BLaER1 (cell line): ENCODE data around the gene CDK6.

Experiments used
- H3K27ac ChIP-seq: shearing (Covaris generic); formaldehyde crosslinking; 2 replicates; pipeline ENCODE4 v1.8.1; 2022
- H3K27me3 ChIP-seq: shearing (Covaris generic); formaldehyde crosslinking; 2 replicates; pipeline ENCODE4 v1.8.1; 2022
- H3K36me3 ChIP-seq: shearing (Covaris generic); formaldehyde crosslinking; 2 replicates; pipeline ENCODE4 v1.8.1; 2022
- H3K4me1 ChIP-seq: shearing (Covaris generic); formaldehyde crosslinking; 2 replicates; pipeline ENCODE4 v1.8.1; 2022
- H3K4me2 ChIP-seq: shearing (Covaris generic); formaldehyde crosslinking; 2 replicates; pipeline ENCODE4 v1.8.1; 2022
- H3K4me3 ChIP-seq: shearing (Covaris generic); formaldehyde crosslinking; 2 replicates; pipeline ENCODE4 v1.8.1; 2022
- H3K9ac ChIP-seq: shearing (Covaris generic); formaldehyde crosslinking; 2 replicates; pipeline ENCODE4 v1.8.1; 2022
- H3K9me3 ChIP-seq: shearing (Covaris generic); formaldehyde crosslinking; 2 replicates; pipeline ENCODE4 v1.8.1; 2022
- H4K20me1 ChIP-seq: shearing (Covaris generic); formaldehyde crosslinking; 2 replicates; pipeline ENCODE4 v1.8.1; 2022
- Cebpa-rat ChIP-seq: shearing (Covaris generic); IDR thresholded peaks from 2 replicates; pipeline ENCODE4 v1.8.1; 2022

CDK6 gene

GRCh38 chr7:92652536-92652935 lies 183.8 kb downstream of the CDK6 start:
- TF ChIP-seq Cebpa-rat = no peak
- Histone ChIP-seq H3K9ac (no peak overlapping the region), H3K36me3 (peaks cover 4% of the 10 kb centered on the region; the same call in 1 of the 2 replicates), H3K4me2 (no peak overlapping the region), H3K4me1 (peaks cover 17% of the 10 kb centered on the region), H4K20me1 (no peaks in the 10 kb centered on the region), H3K27ac (no peak overlapping the region), H3K27me3 (no peaks in the 10 kb centered on the region), H3K9me3 (no peaks in the 10 kb centered on the region), H3K4me3 (no peak overlapping the region)

GRCh38 chr7:92650391-92650790 lies 186.0 kb downstream of the CDK6 start:
- no peak overlapping the region for H3K4me2 ChIP-seq
- no peak for TF ChIP-seq Cebpa-rat
- H3K4me3 ChIP-seq = no peak overlapping the region
- no peak overlapping the region for H3K9ac ChIP-seq
- no peaks in the 10 kb centered on the region for H3K9me3 ChIP-seq
- peaks cover 33% of the 10 kb centered on the region for H3K4me1 ChIP-seq
- H3K36me3 ChIP-seq = no peaks in the 10 kb centered on the region
- H3K27ac ChIP-seq = no peak overlapping the region
- H3K27me3 ChIP-seq = no peaks in the 10 kb centered on the region
- no peaks in the 10 kb centered on the region for H4K20me1 ChIP-seq

- no peak for TF ChIP-seq Cebpa-rat
- H3K36me3 ChIP-seq = no peaks in the 10 kb centered on the region
- H4K20me1 ChIP-seq = no peaks in the 10 kb centered on the region
- no peaks in the 10 kb centered on the region for H3K9me3 ChIP-seq
- peaks cover 56% of the 10 kb centered on the region for H3K4me1 ChIP-seq
- no peaks in the 10 kb centered on the region for H3K27me3 ChIP-seq
- peak overlapping the region; percentile 77 for H3K4me2 ChIP-seq
- H3K9ac ChIP-seq = no peak overlapping the region
- peak overlapping the region; percentile 80 for H3K27ac ChIP-seq
- no peak overlapping the region for H3K4me3 ChIP-seq
These were observed 188.3 kb downstream of the CDK6 start for GRCh38 chr7:92648067-92648466.

- Histone ChIP-seq H3K36me3 (peaks cover 4% of the 10 kb centered on the region; the same call in 1 of the 2 replicates), H3K27ac (peak overlapping the region; percentile 80), H3K4me2 (peak overlapping the region; percentile 77), H3K9me3 (no peaks in the 10 kb centered on the region), H4K20me1 (no peaks in the 10 kb centered on the region), H3K4me1 (peaks cover 60% of the 10 kb centered on the region), H3K4me3 (no peak overlapping the region), H3K9ac (no peak overlapping the region), H3K27me3 (no peaks in the 10 kb centered on the region)
- no peak for TF ChIP-seq Cebpa-rat
These were observed 188.7 kb downstream of the CDK6 start for GRCh38 chr7:92647652-92648051.

GRCh38 chr7:92647011-92647625 lies 189.3 kb downstream of the CDK6 start:
- Histone ChIP-seq H3K36me3 (peaks cover 5% of the 10 kb centered on the region; the same call in 1 of the 2 replicates), H3K27ac (peak overlapping the region; percentile 80; the same call in 1 of the 2 replicates), H3K9ac (peak overlapping the region; percentile 9; the same call in 1 of the 2 replicates), H3K4me3 (no peak overlapping the region), H3K4me1 (peaks cover 65% of the 10 kb centered on the region), H3K4me2 (peak overlapping the region; percentile 77), H3K27me3 (no peaks in the 10 kb centered on the region), H3K9me3 (no peaks in the 10 kb centered on the region), H4K20me1 (no peaks in the 10 kb centered on the region)
- no peak for TF ChIP-seq Cebpa-rat

GRCh38 chr7:92645114-92646061 lies 191.0 kb downstream of the CDK6 start:
- peak overlapping the region; percentile 80 for H3K27ac ChIP-seq
- peak overlapping the region; percentile 26 for H3K4me3 ChIP-seq
- no peaks in the 10 kb centered on the region for H3K9me3 ChIP-seq
- H3K36me3 ChIP-seq = peaks cover 5% of the 10 kb centered on the region; the same call in 1 of the 2 replicates
- no peak for TF ChIP-seq Cebpa-rat
- H4K20me1 ChIP-seq = no peaks in the 10 kb centered on the region
- H3K27me3 ChIP-seq = no peaks in the 10 kb centered on the region
- peak overlapping the region; percentile 59; the same call in 1 of the 2 replicates for H3K9ac ChIP-seq
- peak overlapping the region; percentile 77 for H3K4me2 ChIP-seq
- peaks cover 83% of the 10 kb centered on the region for H3K4me1 ChIP-seq

GRCh38 chr7:92644406-92645113 lies 191.8 kb downstream of the CDK6 start:
- H3K4me3 ChIP-seq = no peak overlapping the region
- H4K20me1 ChIP-seq = no peaks in the 10 kb centered on the region
- H3K9me3 ChIP-seq = no peaks in the 10 kb centered on the region
- H3K9ac ChIP-seq = peak overlapping the region; percentile 59; the same call in 1 of the 2 replicates
- H3K27ac ChIP-seq = peak overlapping the region; percentile 80
- peak overlapping the region; percentile 77 for H3K4me2 ChIP-seq
- no peak for TF ChIP-seq Cebpa-rat
- peaks cover 5% of the 10 kb centered on the region; the same call in 1 of the 2 replicates for H3K36me3 ChIP-seq
- no peaks in the 10 kb centered on the region for H3K27me3 ChIP-seq
- H3K4me1 ChIP-seq = peaks cover 91% of the 10 kb centered on the region

GRCh38 chr7:92643821-92644220 lies 192.6 kb downstream of the CDK6 start:
- Histone ChIP-seq H3K4me1 (peaks cover 98% of the 10 kb centered on the region), H3K27me3 (no peaks in the 10 kb centered on the region), H3K4me3 (no peak overlapping the region), H4K20me1 (no peaks in the 10 kb centered on the region), H3K4me2 (peak overlapping the region; percentile 77), H3K9ac (no peak overlapping the region), H3K9me3 (no peaks in the 10 kb centered on the region), H3K27ac (peak overlapping the region; percentile 80), H3K36me3 (peaks cover 5% of the 10 kb centered on the region; the same call in 1 of the 2 replicates)
- no peak for TF ChIP-seq Cebpa-rat

GRCh38 chr7:92641921-92642511 lies 194.4 kb downstream of the CDK6 start:
- Histone ChIP-seq H3K4me1 (peaks cover 100% of the 10 kb centered on the region), H3K4me3 (no peak overlapping the region), H4K20me1 (no peaks in the 10 kb centered on the region), H3K27me3 (no peaks in the 10 kb centered on the region), H3K9ac (peak overlapping the region; percentile 40; the same call in 1 of the 2 replicates), H3K36me3 (peaks cover 5% of the 10 kb centered on the region; the same call in 1 of the 2 replicates), H3K27ac (peak overlapping the region; percentile 87), H3K9me3 (no peaks in the 10 kb centered on the region), H3K4me2 (peak overlapping the region; percentile 77)
- TF ChIP-seq Cebpa-rat = no peak
